Small intestine (tissue), 7 donors: ENCODE measurements around the gene TBRG4. TPM values are rescaled to one million over a fixed set of nuclear protein-coding genes. Genes with fewer than 3 reads are reported as not detected.
A peak's percentile ranks its signal among the peaks of the same experiment; 100 is the strongest.

Experiments used
- DNase-seq, 2 donors: peaks; one replicate each; pipeline versions ENCODE4 v3.0.0 to v3.0.0-alpha.2; 2013
- FAIRE-seq: peaks from 2 replicates; lab custom pipeline; 2012; peaks lifted over from hg19 to GRCh38; lab: Jason Lieb, UNC
- H3K27ac ChIP-seq, 3 donors: one replicate each; pipeline ENCODE4 v1.5.1; 2013; ENCODE audit warnings: low read length in 2 of 3, mild to moderate bottlenecking in 2 of 3, control low read depth in 1 of 3, inconsistent platforms in 1 of 3, low read depth in 1 of 3, moderate library complexity in 1 of 3
- H3K27me3 ChIP-seq, 3 donors: one replicate each; pipeline ENCODE4 v1.6.1; 2013; ENCODE audit warnings: low read length in 3 of 3, inconsistent platforms in 1 of 3; ENCODE audit not compliant: control insufficient read depth in 3 of 3, insufficient read depth in 3 of 3
- H3K36me3 ChIP-seq, 3 donors: one replicate each; pipeline ENCODE4 v1.6.1; 2013; ENCODE audit warnings: low read length in 3 of 3, inconsistent platforms in 1 of 3, low read depth in 1 of 3, mild to moderate bottlenecking in 1 of 3, moderate library complexity in 1 of 3; ENCODE audit not compliant: control insufficient read depth in 3 of 3, insufficient read depth in 2 of 3
- H3K4me1 ChIP-seq, 3 donors: one replicate each; pipeline ENCODE4 v1.6.1; 2013; ENCODE audit warnings: low read length in 2 of 3, inconsistent platforms in 1 of 3, low read depth in 1 of 3, mild to moderate bottlenecking in 1 of 3, moderate library complexity in 1 of 3; ENCODE audit not compliant: control insufficient read depth in 3 of 3, insufficient read depth in 2 of 3
- H3K4me3 ChIP-seq, 3 donors: one replicate each; pipeline ENCODE4 v1.5.1; 2013; ENCODE audit warnings: low read length in 3 of 3, control low read depth in 1 of 3, inconsistent platforms in 1 of 3, low read depth in 1 of 3, mild to moderate bottlenecking in 1 of 3, moderate library complexity in 1 of 3
- H3K9me3 ChIP-seq, 2 donors: one replicate each; pipeline ENCODE4 v1.6.1; 2013; ENCODE audit warnings: low read depth in 1 of 2, low read length in 1 of 2; ENCODE audit not compliant: control insufficient read depth in 2 of 2, insufficient read depth in 1 of 2
- WGBS, 3 donors: extraction: QIAGEN DNeasy Blood & Tissue Kit; methylation state at CpG; one replicate each; pipeline ENCODE4 v1.1.7; 2013; 5-methylcytosine and 5-hydroxymethylcytosine counted together
- polyA plus RNA-seq, 4 donors: library from polyadenylated mRNA; stranded (reverse) in 3 of 4; unstranded in 1 of 4; fragments of 200-250 nt in 3 of 4; fragments of 120-200 nt in 1 of 4; gene quantifications; one replicate each; pipeline versions ENCODE4 v1.2.1 to v1.2.3, GENCODE V29; 2013
- donor health status: healthy with polysubstance abuse.
- donor health status: control.
- donor health status: control.
- donor health status: Bipolar disorder and iron deficiency.
- donor health status: healthy.

The TBRG4 gene
- polyA plus RNA-seq, 4 donors: 44.9 to 70.7 (median 58.2) TPM

DNA sequence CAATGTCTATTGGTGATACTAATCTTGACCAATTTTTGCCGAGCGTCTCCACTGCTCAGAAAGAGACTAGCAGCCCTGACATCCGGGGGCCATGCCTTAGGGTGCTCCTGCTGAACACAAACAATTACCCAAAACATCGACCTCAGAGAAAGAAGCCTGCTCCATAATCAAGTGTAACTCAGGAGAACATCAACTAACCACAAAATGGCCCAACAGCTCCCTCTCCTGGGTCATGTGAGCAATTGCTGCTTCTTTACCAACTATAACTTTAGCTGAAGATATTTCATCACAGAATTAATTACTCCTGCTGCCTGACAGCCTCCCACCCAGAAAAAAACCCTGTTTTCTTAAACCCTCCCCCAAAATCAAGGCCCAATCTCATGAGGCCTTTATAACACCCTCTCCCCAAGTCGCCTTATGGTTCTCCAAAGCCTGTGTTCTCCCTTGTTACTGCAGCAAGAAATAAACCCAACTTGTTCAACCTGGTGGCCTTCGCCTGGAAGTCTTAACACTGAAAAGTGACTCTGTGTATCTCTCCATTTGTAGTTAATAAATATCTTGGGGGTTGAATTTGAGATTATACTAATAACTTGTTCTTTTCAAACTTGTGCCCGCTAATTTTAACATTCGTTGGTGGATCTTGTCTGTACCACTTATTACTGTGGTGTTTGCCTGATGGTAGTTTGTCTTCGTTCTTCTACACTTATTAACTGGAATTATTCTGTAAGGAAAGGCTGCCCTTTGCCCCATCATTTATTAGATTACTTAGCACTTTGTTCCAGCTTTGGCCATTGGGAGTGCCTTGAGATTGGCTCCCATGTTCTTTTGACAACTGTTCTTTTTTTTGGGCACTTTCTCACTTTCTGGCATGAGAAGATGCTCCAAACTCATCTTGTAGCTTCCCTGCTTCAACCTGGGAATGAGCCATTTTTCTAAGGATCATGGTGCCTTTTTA is 24.9 kb upstream of the TBRG4 start:
- H3K27ac ChIP-seq: peak overlapping the region; percentile 38 to 77 (median 69)
- no peaks in the 10 kb centered on the region for H3K27me3 ChIP-seq
- H3K9me3 ChIP-seq: no peaks in the 10 kb centered on the region
- FAIRE-seq (no peak), DNase-seq (peak; percentile 85 to 90)
- no peaks in the 10 kb centered on the region for H3K36me3 ChIP-seq
- no peak overlapping the region for H3K4me3 ChIP-seq
- peaks cover 0 to 24% (median 0%) of the 10 kb centered on the region in 3 donors for H3K4me1 ChIP-seq
- 9 to 32% (median 24%) methylated on average over 9 of the region's 9 CpGs for WGBS, 3 donors

DNA sequence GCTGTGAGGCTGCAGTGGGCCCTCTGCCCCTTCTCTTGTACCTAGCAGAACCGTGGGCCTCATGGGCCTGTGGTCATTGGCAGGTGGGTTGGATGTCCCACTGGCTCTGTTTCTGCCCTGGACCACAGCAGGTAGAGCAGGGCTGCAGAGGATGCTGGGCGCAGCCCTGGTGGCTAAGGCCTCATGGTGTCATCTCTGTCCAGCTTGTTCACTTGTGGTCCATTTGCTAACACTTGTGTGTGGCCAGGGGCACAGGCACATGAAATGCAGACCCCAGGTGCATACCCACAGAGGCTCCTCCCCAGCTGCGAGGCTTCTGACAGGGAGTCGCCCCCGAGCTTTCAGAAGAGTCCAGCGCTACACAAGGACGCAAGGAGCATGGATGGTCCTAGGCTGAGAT is 22.4 kb upstream of the TBRG4 start:
- H3K4me1 ChIP-seq: peaks cover 0 to 21% (median 0%) of the 10 kb centered on the region in 3 donors
- FAIRE-seq: no peak
- H3K36me3 ChIP-seq: no peaks in the 10 kb centered on the region
- no peaks in the 10 kb centered on the region for H3K9me3 ChIP-seq
- no peaks in the 10 kb centered on the region for H3K27me3 ChIP-seq
- no peak overlapping the region for H3K27ac ChIP-seq
- 92 to 93% (median 92%) methylated on average over 7 of the region's 7 CpGs for WGBS, 3 donors
- H3K4me3 ChIP-seq: no peak overlapping the region
- DNase-seq: no peak

DNA sequence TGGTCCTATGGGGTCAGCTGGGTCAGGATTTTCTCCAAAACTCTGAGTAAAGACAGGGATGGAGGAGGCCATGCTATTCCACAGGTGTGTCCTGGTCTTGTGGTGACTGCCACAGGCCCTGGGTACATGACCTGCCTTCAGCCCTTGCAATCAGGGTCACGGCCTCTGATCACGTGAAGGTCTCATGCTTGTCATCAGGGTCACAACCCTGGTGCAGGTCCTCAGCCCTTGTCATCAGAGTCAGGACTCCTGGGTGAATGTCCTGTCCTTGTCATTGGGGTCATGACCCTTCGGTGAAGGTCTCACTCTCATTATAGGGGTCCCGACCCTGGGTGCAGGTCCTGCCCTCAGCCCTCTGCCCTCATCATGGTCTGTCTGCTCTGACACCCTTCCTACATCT is 21.9 kb upstream of the TBRG4 start:
- Histone ChIP-seq H3K4me3 (no peak overlapping the region), H3K36me3 (no peaks in the 10 kb centered on the region), H3K27me3 (no peaks in the 10 kb centered on the region), H3K4me1 (peaks cover 0 to 18% (median 0%) of the 10 kb centered on the region in 3 donors), H3K9me3 (no peaks in the 10 kb centered on the region), H3K27ac (no peak overlapping the region)
- FAIRE-seq: no peak
- 93 to 97% (median 93%) methylated on average over 4 of the region's 4 CpGs for WGBS, 3 donors
- no peak for DNase-seq

DNA sequence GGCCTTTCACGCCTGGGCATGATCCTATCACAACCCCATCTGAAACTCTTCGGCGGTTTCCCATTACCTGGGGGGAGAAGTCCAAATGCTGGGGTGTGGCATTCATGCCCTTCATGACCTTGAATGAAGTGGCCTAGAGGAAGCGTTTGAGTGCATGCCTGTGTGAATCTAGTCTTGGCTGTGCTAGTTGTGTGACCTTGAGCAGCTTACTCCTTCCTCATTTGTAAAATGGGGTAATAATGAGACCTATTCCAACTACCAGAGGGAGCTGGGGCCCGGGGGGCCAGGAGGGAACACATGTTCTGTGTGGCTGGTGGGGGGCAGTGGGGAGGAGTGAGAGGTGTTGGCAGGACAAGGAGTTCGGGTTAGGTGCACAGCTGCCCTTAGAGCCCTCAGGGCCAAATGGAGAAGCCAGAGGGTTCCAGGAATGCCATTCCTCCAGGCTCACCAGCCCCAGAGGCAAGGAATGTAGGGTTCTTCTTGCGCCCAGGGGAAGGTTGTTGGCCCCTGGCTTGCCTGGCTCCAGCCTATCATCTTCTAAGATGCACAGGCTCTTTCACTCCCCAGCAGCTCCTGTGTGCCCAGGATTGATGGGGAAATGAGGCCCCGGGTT is 21.3 kb upstream of the TBRG4 start:
- Histone ChIP-seq H3K9me3 (no peaks in the 10 kb centered on the region), H3K4me3 (no peak overlapping the region), H3K36me3 (no peaks in the 10 kb centered on the region), H3K27ac (no peak overlapping the region), H3K4me1 (peaks cover 0 to 16% (median 0%) of the 10 kb centered on the region in 3 donors), H3K27me3 (no peaks in the 10 kb centered on the region)
- FAIRE-seq (no peak), DNase-seq (no peak)
- WGBS, 3 donors: 68 to 81% (median 81%) methylated on average over 8 of the region's 8 CpGs

DNA sequence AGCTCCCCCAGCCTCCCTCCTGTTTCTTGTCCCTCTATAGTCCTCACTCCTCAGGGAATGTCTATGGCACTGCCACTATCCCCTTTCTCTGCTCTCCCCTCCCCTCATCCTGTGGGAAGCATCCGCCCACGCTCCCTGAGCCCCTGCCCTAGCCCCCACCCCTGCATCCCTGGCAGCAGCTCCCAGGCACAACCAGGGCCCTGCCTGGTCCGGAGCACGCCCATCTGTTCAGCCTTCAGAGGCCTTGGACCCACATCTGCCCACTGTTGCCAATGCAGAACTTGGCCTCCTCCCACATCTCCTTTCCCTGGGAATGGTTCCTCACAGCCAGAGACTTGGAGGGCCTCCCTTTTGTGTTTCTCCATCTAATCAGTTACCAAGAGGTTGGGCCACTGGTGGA is 20.4 kb upstream of the TBRG4 start:
- H3K4me3 ChIP-seq: no peak overlapping the region
- FAIRE-seq (no peak), DNase-seq (no peak)
- H3K27me3 ChIP-seq: no peaks in the 10 kb centered on the region
- no peaks in the 10 kb centered on the region for H3K36me3 ChIP-seq
- 74 to 89% (median 85%) methylated on average over 4 of the region's 4 CpGs for WGBS, 3 donors
- H3K27ac ChIP-seq: no peak overlapping the region
- peaks cover 0 to 10% (median 0%) of the 10 kb centered on the region in 3 donors for H3K4me1 ChIP-seq
- H3K9me3 ChIP-seq: no peaks in the 10 kb centered on the region

DNA sequence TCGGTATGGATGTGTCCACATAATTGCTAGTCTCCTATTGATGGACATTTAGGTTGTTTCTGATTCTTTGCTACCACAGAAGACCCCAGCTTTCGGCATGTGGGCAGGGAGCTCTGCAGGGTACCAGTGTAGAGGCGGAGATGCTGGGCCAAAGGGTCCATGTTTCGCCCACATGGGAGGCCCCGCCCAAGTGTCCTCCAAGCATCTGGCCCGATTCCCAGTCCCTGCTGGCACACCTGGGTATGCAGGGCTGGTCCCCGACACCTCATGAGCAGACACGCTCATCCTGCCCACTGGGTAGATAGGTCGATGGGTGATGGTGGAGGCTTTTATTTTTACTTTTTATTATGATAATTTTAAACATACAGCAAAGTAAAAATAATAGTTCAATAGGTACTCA is 19.4 kb upstream of the TBRG4 start:
- H3K27me3 ChIP-seq: no peaks in the 10 kb centered on the region
- FAIRE-seq (no peak), DNase-seq (no peak)
- WGBS, 3 donors: 31 to 77% (median 37%) methylated on average over 9 of the region's 9 CpGs
- no peaks in the 10 kb centered on the region for H3K36me3 ChIP-seq
- no peak overlapping the region for H3K4me3 ChIP-seq
- H3K4me1 ChIP-seq: peaks cover 0 to 1% (median 0%) of the 10 kb centered on the region in 3 donors
- H3K9me3 ChIP-seq: no peaks in the 10 kb centered on the region
- no peak overlapping the region for H3K27ac ChIP-seq

DNA sequence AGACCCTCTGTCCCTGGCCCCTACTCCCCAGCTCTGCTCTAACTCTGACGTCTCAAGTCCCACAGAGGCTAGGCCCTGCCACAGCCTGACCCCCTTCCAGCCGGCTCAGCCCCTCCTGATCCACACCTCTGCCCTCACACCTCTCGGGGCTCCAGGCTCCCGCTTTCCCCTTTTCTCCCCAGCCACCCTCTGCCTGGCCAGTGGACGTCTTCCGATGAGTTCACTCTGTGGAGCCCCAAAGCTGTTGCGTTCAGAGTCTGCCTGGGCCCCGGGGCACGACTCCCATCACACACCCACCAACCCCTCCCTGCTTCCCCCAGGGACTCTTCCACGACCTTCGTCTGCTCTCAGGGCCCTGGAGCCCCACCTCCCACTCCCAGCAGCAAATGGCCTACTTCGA is 18.4 kb upstream of the TBRG4 start:
- Histone ChIP-seq H3K27me3 (no peaks in the 10 kb centered on the region), H3K4me1 (no peaks in the 10 kb centered on the region), H3K36me3 (no peaks in the 10 kb centered on the region), H3K27ac (no peak overlapping the region), H3K9me3 (no peaks in the 10 kb centered on the region), H3K4me3 (no peak overlapping the region)
- WGBS, 3 donors: 70 to 81% (median 75%) methylated on average over 12 of the region's 12 CpGs
- no peak for FAIRE-seq
- no peak for DNase-seq

DNA sequence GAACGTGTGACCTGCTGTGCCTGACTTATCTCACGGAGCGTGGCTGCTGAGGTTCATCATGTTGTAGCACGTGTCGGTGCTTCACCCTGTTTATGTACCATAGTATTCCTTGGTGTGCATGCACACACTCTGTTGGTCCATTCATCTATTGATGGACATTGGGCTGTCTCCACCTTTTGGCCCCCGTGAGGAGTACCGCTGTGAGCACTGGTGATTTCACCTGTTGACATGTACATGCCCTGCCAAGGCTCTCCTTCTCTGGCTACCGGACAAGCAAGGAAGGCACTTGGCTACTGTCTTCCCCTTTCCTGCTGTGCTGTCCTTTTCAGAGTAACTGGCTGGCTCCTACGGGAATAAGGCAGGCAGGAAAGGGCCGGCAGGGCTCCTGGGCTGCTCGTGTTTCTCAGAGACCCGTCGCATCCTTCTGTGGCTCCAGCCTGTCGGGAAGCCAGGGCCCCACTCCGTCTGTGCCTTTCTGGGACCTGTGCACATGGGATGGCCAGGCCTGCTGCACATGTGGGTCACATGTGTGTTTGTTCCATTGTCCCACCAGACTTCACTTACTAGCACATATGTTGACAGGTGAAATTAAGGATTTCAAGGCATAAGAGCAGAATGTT is 17.8 kb upstream of the TBRG4 start:
- no peaks in the 10 kb centered on the region for H3K36me3 ChIP-seq
- no peaks in the 10 kb centered on the region for H3K27me3 ChIP-seq
- FAIRE-seq (no peak), DNase-seq (no peak)
- 84 to 87% (median 87%) methylated on average over 15 of the region's 15 CpGs for WGBS, 3 donors
- H3K4me3 ChIP-seq: no peak overlapping the region
- no peak overlapping the region for H3K27ac ChIP-seq
- no peaks in the 10 kb centered on the region for H3K4me1 ChIP-seq
- H3K9me3 ChIP-seq: no peaks in the 10 kb centered on the region
